Measurements from ENCODE around the gene METRNL. TPM values are rescaled to one million over a fixed set of nuclear protein-coding genes. Genes with fewer than 3 reads are reported as not detected.

The METRNL gene
- total RNA-seq, 1 experiment from 2014 or later = 58.7 TPM

GRCh38 chr17:83080579-83080857 is 1.1 kb downstream of the METRNL start:
- H3K79me2 ChIP-seq (ENCODE audit: insufficient read depth, low read length) = peaks cover 48% of the 10 kb centered on the region
- ChIA-PET CTCF (no interaction called here), POLR2A (no interaction called here), RAD21 (ENCODE audit: low non-redundant PET in 1 of 2, low total read pairs in 2 of 2, uncharacterized antibody in 2 of 2, unreplicated experiment in 2 of 2) (no interaction called here)
- no peak for TF ChIP-seq SRF (IDR thresholded peaks at IDR 0.05; ENCODE audit: low read depth)
- no peak for TF ChIP-seq TCF7L2 (IDR thresholded peaks at IDR 0.05; ENCODE audit: borderline replicate concordance, extremely low read depth, insufficient read depth, insufficient read length)
- TF ChIP-seq RAD21 (IDR thresholded peaks at IDR 0.05; ENCODE audit: low read depth) = no peak
- no peak for TF ChIP-seq CEBPB (IDR thresholded peaks at IDR 0.05; ENCODE audit: low read depth)
- no peak for TF ChIP-seq POLR2AphosphoS5 (IDR thresholded peaks at IDR 0.05; ENCODE audit: low read depth, low read length)
- TF ChIP-seq ZNF274 (IDR thresholded peaks at IDR 0.05; ENCODE audit: low read depth, low read length) = no peak
- no peak for TF ChIP-seq EZH2phosphoT487 (IDR thresholded peaks at IDR 0.05; ENCODE audit: borderline replicate concordance)
- no peak for TF ChIP-seq ELF1 (IDR thresholded peaks at IDR 0.05; ENCODE audit: borderline replicate concordance, low read depth)
- TF ChIP-seq POLR2A (IDR thresholded peaks at IDR 0.05; ENCODE audit: borderline replicate concordance, extremely low read depth, insufficient read depth, insufficient read length) = no peak
- TF ChIP-seq CTCF (IDR thresholded peaks at IDR 0.05 in 2 of 3, conservative IDR thresholded peaks at IDR 0.05 in 1 of 3; ENCODE audit: borderline replicate concordance in 1 of 3, insufficient read depth in 1 of 3, low read depth in 2 of 3, low read length in 2 of 3) = no peak
- no peak for TF ChIP-seq SIN3A (IDR thresholded peaks at IDR 0.05; ENCODE audit: low read depth)
- TF ChIP-seq SP1 (IDR thresholded peaks at IDR 0.05; ENCODE audit: low read depth) = no peak
- no peak for TF ChIP-seq FOSL1 (IDR thresholded peaks at IDR 0.05; ENCODE audit: low read depth)
- no peak for TF ChIP-seq ATF3 (IDR thresholded peaks at IDR 0.05)
- TF ChIP-seq ZBTB33 (IDR thresholded peaks at IDR 0.05; ENCODE audit: extremely low read depth, insufficient replicate concordance, low read length) = no peak
- no peak; the same call in 1 of the 2 replicates for TF ChIP-seq MAX (IDR thresholded peaks at IDR 0.05)
- TF ChIP-seq ZFX (IDR thresholded peaks at IDR 0.05) = no peak
- peak overlapping the region; percentile 74 for H3K9ac ChIP-seq (ENCODE audit: low read length)
- DNase-seq (ENCODE audit: low read depth, low spot score) (no peak), ATAC-seq (peak; percentile 6)
- H4K20me1 ChIP-seq (ENCODE audit: insufficient read depth) = peaks cover 11% of the 10 kb centered on the region; the same call in 1 of the 2 replicates
- H3K4me2 ChIP-seq (ENCODE audit: low read length) = peak overlapping the region; percentile 88
- no peaks in the 10 kb centered on the region for H3K9me2 ChIP-seq (ENCODE audit: insufficient read depth)
- peaks cover 3 to 10% of the 10 kb centered on the region in 2 experiments; a peak in 3 of 4 replicates for H3K36me3 ChIP-seq (ENCODE audit: control insufficient read depth in 1 of 2, insufficient read depth in 2 of 2, low read length in 2 of 2)
- H3K27ac ChIP-seq (ENCODE audit: low read depth, low read length) = peak overlapping the region; percentile 78
- H3K27me3 ChIP-seq (ENCODE audit: insufficient read depth, low read length) = no peaks in the 10 kb centered on the region
- H3K4me1 ChIP-seq (ENCODE audit: control insufficient read depth in 1 of 2, insufficient read depth in 2 of 2, low read length in 2 of 2) = peaks cover 29 to 43% of the 10 kb centered on the region in 2 experiments
- BruUV-seq (replicated peaks) = no TSS peak
- H3K4me3 ChIP-seq (replicated peaks in 1 of 2; ENCODE audit: low read depth in 1 of 2, low read length in 2 of 2) = peak overlapping the region; percentile 44 to 64
- intact Hi-C loops (cut with micrococcal nuclease) = no loop called here
- no peak overlapping the region for H2AFZ ChIP-seq (ENCODE audit: low read depth, low read length, poor library complexity, severe bottlenecking)
- no peaks in the 10 kb centered on the region; a peak in 1 of 4 replicates for H3K9me3 ChIP-seq (ENCODE audit: control insufficient read depth in 1 of 2, insufficient read depth in 1 of 2, low read depth in 1 of 2, low read length in 2 of 2)
